MM.1S (cell line): ENCODE data around the gene HDAC3.

Experiments
- DNase-seq: peaks from one replicate; pipeline ENCODE4 v3.0.0-alpha.2; 2015
- H2AFZ ChIP-seq: fragments of 300-600 bp; sonication (generic); 2 replicates; pipeline ENCODE4 v1.6.0; 2016; ENCODE audit warnings: antibody characterized with exemption, low read length
- H3F3A ChIP-seq: fragments of 300-600 bp; sonication (generic); 2 replicates; pipeline ENCODE4 v1.6.1; 2016; ENCODE audit warnings: mild to moderate bottlenecking, antibody characterized with exemption, low read length, moderate library complexity, mixed read lengths; ENCODE audit not compliant: insufficient read depth
- H3K27ac ChIP-seq: fragments of 300-600 bp; sonication (generic); 2 replicates; pipeline ENCODE4 v1.5.1; 2016; ENCODE audit warnings: mild to moderate bottlenecking, low read length
- H3K27me3 ChIP-seq: fragments of 300-600 bp; sonication (generic); replicated peaks from 2 replicates; pipeline ENCODE4 v1.6.0; 2016; ENCODE audit warnings: low read length; ENCODE audit not compliant: insufficient read depth
- H3K36me3 ChIP-seq: fragments of 300-600 bp; sonication (generic); replicated peaks from 2 replicates; pipeline ENCODE4 v1.6.1; 2016; ENCODE audit warnings: mild to moderate bottlenecking, low read length, mixed read lengths; ENCODE audit not compliant: insufficient read depth
- H3K4me1 ChIP-seq: fragments of 300-600 bp; sonication (generic); 2 replicates; pipeline ENCODE4 v1.6.1; 2016; ENCODE audit warnings: low read length, mixed read lengths
- H3K4me2 ChIP-seq: fragments of 300-600 bp; sonication (generic); 2 replicates; pipeline ENCODE4 v1.6.0; 2016; ENCODE audit warnings: low read depth, low read length
- H3K4me3 ChIP-seq: fragments of 300-600 bp; sonication (generic); 2 replicates; pipeline ENCODE4 v1.5.1; 2016; ENCODE audit warnings: low read length, mixed read lengths
- H3K79me2 ChIP-seq: fragments of 300-600 bp; sonication (generic); 2 replicates; pipeline ENCODE4 v1.6.1; 2016; ENCODE audit warnings: mixed run types, low read length, mixed read lengths
- H3K9ac ChIP-seq: fragments of 300-600 bp; sonication (generic); 2 replicates; pipeline ENCODE4 v1.6.1; 2016; ENCODE audit warnings: low read length, mixed read lengths
- H3K9me2 ChIP-seq: fragments of 300-600 bp; sonication (generic); replicated peaks from 2 replicates; pipeline ENCODE4 v1.6.1; 2016; ENCODE audit warnings: mild to moderate bottlenecking, low read length, mixed read lengths; ENCODE audit not compliant: insufficient read depth
- H3K9me3 ChIP-seq: fragments of 300-600 bp; sonication (generic); replicated peaks from 2 replicates; pipeline ENCODE4 v1.6.1; 2016; ENCODE audit warnings: mild to moderate bottlenecking, low read length, mixed read lengths; ENCODE audit not compliant: insufficient read depth
- H4K20me1 ChIP-seq: fragments of 300-600 bp; sonication (generic); 2 replicates; pipeline ENCODE4 v1.6.1; 2016; ENCODE audit warnings: mild to moderate bottlenecking, low read length, moderate library complexity, mixed read lengths; ENCODE audit not compliant: insufficient read depth
- CTCF ChIP-seq: fragments of 300-600 bp; sonication (generic); IDR thresholded peaks from 2 replicates; pipeline ENCODE4 v1.5.1; 2016; ENCODE audit warnings: antibody characterized with exemption, low read length, mixed read lengths
- EZH2 ChIP-seq: fragments of 300-600 bp; sonication (generic); optimal IDR thresholded peaks from 2 replicates; pipeline ENCODE3; 2017; ENCODE audit warnings: low read depth, mild to moderate bottlenecking, antibody characterized with exemption, low read length, mixed read lengths
- EZH2phosphoT487 ChIP-seq: fragments of 300-600 bp; sonication (generic); IDR thresholded peaks from 2 replicates; pipeline ENCODE4 v1.6.1; 2018; ENCODE audit warnings: antibody characterized with exemption, low read length

Gene HDAC3

DNA sequence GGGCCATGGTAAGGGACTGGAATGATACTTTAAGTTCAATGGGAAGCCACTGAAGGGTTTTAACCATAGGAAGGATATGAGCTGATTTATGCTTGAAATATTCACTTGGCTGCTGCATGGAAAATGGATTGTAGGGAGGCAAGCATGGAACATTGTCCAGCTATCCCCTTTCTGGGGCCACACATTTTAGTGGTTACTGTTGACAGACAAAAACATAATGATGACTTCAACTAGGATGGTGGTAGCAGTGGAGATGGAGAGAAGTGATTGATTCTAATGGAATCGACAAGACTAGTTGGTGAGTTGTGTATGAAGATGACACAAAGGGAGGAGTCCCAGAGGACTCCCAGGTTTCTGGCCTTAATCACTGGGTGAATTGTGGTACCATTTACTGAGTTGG is 20.8 kb upstream of the HDAC3 start:
- DNase-seq: no peak
- no peaks in the 10 kb centered on the region for H4K20me1 ChIP-seq
- H3F3A ChIP-seq: no peaks in the 10 kb centered on the region
- H3K9me3 ChIP-seq: no peaks in the 10 kb centered on the region
- H3K27ac ChIP-seq: no peak overlapping the region
- no peaks in the 10 kb centered on the region for H3K9me2 ChIP-seq
- H3K36me3 ChIP-seq: no peaks in the 10 kb centered on the region
- no peaks in the 10 kb centered on the region for H3K79me2 ChIP-seq
- H3K27me3 ChIP-seq: no peaks in the 10 kb centered on the region
- no peak overlapping the region for H3K4me2 ChIP-seq
- H3K9ac ChIP-seq: no peak overlapping the region
- no peak for TF ChIP-seq EZH2
- no peak for TF ChIP-seq CTCF
- no peak for TF ChIP-seq EZH2phosphoT487
- no peaks in the 10 kb centered on the region for H3K4me1 ChIP-seq
- no peak overlapping the region for H2AFZ ChIP-seq
- no peak overlapping the region for H3K4me3 ChIP-seq

- H3K79me2 ChIP-seq: no peaks in the 10 kb centered on the region
- DNase-seq: no peak
- TF ChIP-seq EZH2: no peak
- TF ChIP-seq CTCF: no peak
- TF ChIP-seq EZH2phosphoT487: no peak
- no peaks in the 10 kb centered on the region for H3K9me2 ChIP-seq
- H3F3A ChIP-seq: no peaks in the 10 kb centered on the region
- no peak overlapping the region for H3K4me3 ChIP-seq
- H3K9me3 ChIP-seq: no peaks in the 10 kb centered on the region
- H3K4me1 ChIP-seq: no peaks in the 10 kb centered on the region
- no peaks in the 10 kb centered on the region for H3K27me3 ChIP-seq
- H3K27ac ChIP-seq: no peak overlapping the region
- H3K9ac ChIP-seq: no peak overlapping the region
- no peaks in the 10 kb centered on the region for H4K20me1 ChIP-seq
- no peak overlapping the region for H2AFZ ChIP-seq
- H3K36me3 ChIP-seq: no peaks in the 10 kb centered on the region
- no peak overlapping the region for H3K4me2 ChIP-seq
Observed at GRCh38 chr5:141656396-141656795, 19.7 kb upstream of the HDAC3 start.

DNA sequence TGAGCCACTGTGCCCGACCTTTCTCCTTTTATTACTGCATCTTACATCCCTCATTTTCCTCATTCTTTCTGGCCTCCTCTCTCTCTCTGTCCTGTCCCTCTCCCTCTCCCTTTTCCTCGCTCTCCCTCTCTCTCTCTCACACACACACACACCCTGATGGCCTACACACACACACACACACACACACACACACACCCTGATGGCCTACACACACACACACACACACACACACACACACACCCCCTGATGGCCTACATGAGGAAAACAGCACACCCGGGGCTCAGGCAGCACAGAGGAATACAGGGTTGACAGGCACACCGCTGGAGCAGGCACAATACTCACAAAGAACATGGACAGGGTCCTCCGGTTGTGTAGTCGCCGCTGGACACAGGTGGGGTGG is 18.4 kb upstream of the HDAC3 start:
- Histone ChIP-seq H3K9ac (no peak overlapping the region), H3K4me1 (no peaks in the 10 kb centered on the region; the same call in 1 of the 2 replicates), H3K9me2 (no peaks in the 10 kb centered on the region), H3K27me3 (no peaks in the 10 kb centered on the region), H3K9me3 (no peaks in the 10 kb centered on the region), H3F3A (no peaks in the 10 kb centered on the region), H4K20me1 (no peaks in the 10 kb centered on the region), H3K4me3 (no peak overlapping the region), H3K79me2 (no peaks in the 10 kb centered on the region), H2AFZ (no peak overlapping the region), H3K4me2 (no peak overlapping the region), H3K36me3 (no peaks in the 10 kb centered on the region), H3K27ac (no peak overlapping the region)
- TF ChIP-seq CTCF (no peak), EZH2phosphoT487 (no peak), EZH2 (no peak)
- no peak for DNase-seq
